ENCODE results near the gene FEM1B. TPM values are rescaled to one million over a fixed set of nuclear protein-coding genes. Genes with fewer than 3 reads are reported as not detected.
A peak's percentile ranks its signal among the peaks of the same experiment; 100 is the strongest.

The FEM1B gene
- total and polyA plus RNA-seq, 2 donors, result 32.4 to 103 TPM

GRCh38 chr15:68284616-68285258 is 7.2 kb downstream of the FEM1B start:
- H3K36me3 ChIP-seq (ENCODE audit: insufficient read depth), result no peaks in the 10 kb centered on the region
- no peak overlapping the region for H3K27ac ChIP-seq (ENCODE audit: low read depth)
- no peak overlapping the region for H3K4me3 ChIP-seq (ENCODE audit: low read depth, low read length)
- WGBS, result 90% methylated on average over 7 of the region's 7 CpGs
- peaks cover 1% of the 10 kb centered on the region for H3K4me1 ChIP-seq (ENCODE audit: insufficient read depth)
- DNase-seq (ENCODE audit: extremely low spot score), result no peak

GRCh38 chr15:68285259-68285980 is 7.9 kb downstream of the FEM1B start:
- Histone ChIP-seq H3K4me1 (ENCODE audit: insufficient read depth) (peaks cover 1% of the 10 kb centered on the region), H3K27ac (ENCODE audit: low read depth) (no peak overlapping the region), H3K36me3 (ENCODE audit: insufficient read depth) (no peaks in the 10 kb centered on the region), H3K4me3 (ENCODE audit: low read depth, low read length) (no peak overlapping the region)
- WGBS, result 87% methylated on average over 5 of the region's 5 CpGs
- no peak for DNase-seq (ENCODE audit: extremely low spot score)

- no peaks in the 10 kb centered on the region for H3K36me3 ChIP-seq (ENCODE audit: insufficient read depth)
- H3K4me3 ChIP-seq (ENCODE audit: low read depth, low read length), result no peak overlapping the region
- DNase-seq (ENCODE audit: extremely low spot score), result no peak
- WGBS, result 80% methylated on average over 5 of the region's 5 CpGs
- no peaks in the 10 kb centered on the region for H3K4me1 ChIP-seq (ENCODE audit: insufficient read depth)
- no peak overlapping the region for H3K27ac ChIP-seq (ENCODE audit: low read depth)
These were observed 8.7 kb downstream of the FEM1B start for GRCh38 chr15:68286256-68286655.

- H3K36me3 ChIP-seq (ENCODE audit: insufficient read depth), result no peaks in the 10 kb centered on the region
- no peaks in the 10 kb centered on the region for H3K4me1 ChIP-seq (ENCODE audit: insufficient read depth)
- WGBS, result 84% methylated on average over 2 of the region's 2 CpGs
- no peak for DNase-seq (ENCODE audit: extremely low spot score)
- H3K27ac ChIP-seq (ENCODE audit: low read depth), result peak overlapping the region; percentile 50
- no peak overlapping the region for H3K4me3 ChIP-seq (ENCODE audit: low read depth, low read length)
These were observed 11.5 kb downstream of the FEM1B start for GRCh38 chr15:68289057-68289456.

GRCh38 chr15:68289621-68290352 is 12.2 kb downstream of the FEM1B start:
- Histone ChIP-seq H3K4me3 (ENCODE audit: low read depth, low read length) (no peak overlapping the region), H3K27ac (ENCODE audit: low read depth) (no peak overlapping the region), H3K4me1 (ENCODE audit: insufficient read depth) (no peaks in the 10 kb centered on the region), H3K36me3 (ENCODE audit: insufficient read depth) (no peaks in the 10 kb centered on the region)
- WGBS, result 92% methylated on average over 14 of the region's 14 CpGs
- DNase-seq (ENCODE audit: extremely low spot score), result no peak

- 91% methylated on average over 8 of the region's 8 CpGs for WGBS
- no peak overlapping the region for H3K27ac ChIP-seq (ENCODE audit: low read depth)
- no peak for DNase-seq (ENCODE audit: extremely low spot score)
- H3K4me1 ChIP-seq (ENCODE audit: insufficient read depth), result no peaks in the 10 kb centered on the region
- no peak overlapping the region for H3K4me3 ChIP-seq (ENCODE audit: low read depth, low read length)
- H3K36me3 ChIP-seq (ENCODE audit: insufficient read depth), result no peaks in the 10 kb centered on the region
These were observed 13.2 kb downstream of the FEM1B start for GRCh38 chr15:68290715-68291114.

- Histone ChIP-seq H3K36me3 (ENCODE audit: insufficient read depth) (no peaks in the 10 kb centered on the region), H3K4me1 (ENCODE audit: insufficient read depth) (no peaks in the 10 kb centered on the region), H3K27ac (ENCODE audit: low read depth) (no peak overlapping the region), H3K4me3 (ENCODE audit: low read depth, low read length) (no peak overlapping the region)
- DNase-seq (ENCODE audit: extremely low spot score), result no peak
These were observed 14.7 kb downstream of the FEM1B start for GRCh38 chr15:68292157-68292781.

- no peaks in the 10 kb centered on the region for H3K4me1 ChIP-seq (ENCODE audit: insufficient read depth)
- no peak overlapping the region for H3K4me3 ChIP-seq (ENCODE audit: low read depth, low read length)
- no peak overlapping the region for H3K27ac ChIP-seq (ENCODE audit: low read depth)
- H3K36me3 ChIP-seq (ENCODE audit: insufficient read depth), result no peaks in the 10 kb centered on the region
- no peak for DNase-seq (ENCODE audit: extremely low spot score)
These were observed 15.4 kb downstream of the FEM1B start for GRCh38 chr15:68292967-68293366.

GRCh38 chr15:68295014-68295805 is 17.7 kb downstream of the FEM1B start:
- 58% methylated on average over 4 of the region's 4 CpGs for WGBS
- H3K27ac ChIP-seq (ENCODE audit: low read depth), result no peak overlapping the region
- DNase-seq (ENCODE audit: extremely low spot score), result no peak
- H3K4me3 ChIP-seq (ENCODE audit: low read depth, low read length), result no peak overlapping the region
- H3K4me1 ChIP-seq (ENCODE audit: insufficient read depth), result no peaks in the 10 kb centered on the region
- no peaks in the 10 kb centered on the region for H3K36me3 ChIP-seq (ENCODE audit: insufficient read depth)

- Histone ChIP-seq H3K27ac (ENCODE audit: low read depth) (no peak overlapping the region), H3K4me3 (ENCODE audit: low read depth, low read length) (no peak overlapping the region), H3K36me3 (ENCODE audit: insufficient read depth) (peaks cover 1% of the 10 kb centered on the region), H3K4me1 (ENCODE audit: insufficient read depth) (no peaks in the 10 kb centered on the region)
- 95% methylated on average over 3 of the region's 3 CpGs for WGBS
- DNase-seq (ENCODE audit: extremely low spot score), result no peak
These were observed 20.8 kb downstream of the FEM1B start for GRCh38 chr15:68298336-68298735.

GRCh38 chr15:68298882-68299381 is 21.4 kb downstream of the FEM1B start:
- Histone ChIP-seq H3K4me3 (ENCODE audit: low read depth, low read length) (peak overlapping the region; percentile 17), H3K27ac (ENCODE audit: low read depth) (no peak overlapping the region), H3K4me1 (ENCODE audit: insufficient read depth) (no peaks in the 10 kb centered on the region), H3K36me3 (ENCODE audit: insufficient read depth) (peaks cover 1% of the 10 kb centered on the region)
- 52% methylated on average over 6 of the region's 6 CpGs for WGBS
- DNase-seq (ENCODE audit: extremely low spot score), result no peak

- peak overlapping the region; percentile 17 for H3K4me3 ChIP-seq (ENCODE audit: low read depth, low read length)
These were observed 21.9 kb downstream of the FEM1B start for GRCh38 chr15:68299436-68299835.

More at GRCh38 chr15:68299436-68299835, 21.9 kb downstream of the FEM1B start:
- no peaks in the 10 kb centered on the region for H3K4me1 ChIP-seq (ENCODE audit: insufficient read depth)
- DNase-seq (ENCODE audit: extremely low spot score), result no peak
- H3K27ac ChIP-seq (ENCODE audit: low read depth), result no peak overlapping the region
- peaks cover 1% of the 10 kb centered on the region for H3K36me3 ChIP-seq (ENCODE audit: insufficient read depth)
- 66% methylated on average over 5 of the region's 5 CpGs for WGBS

Data from urinary bladder (tissue), 4 donors.